Hindlimb muscle (tissue), 1 donor: Measurements from ENCODE around the gene ARAP3. TPM values are rescaled to one million over a fixed set of nuclear protein-coding genes. Genes with fewer than 3 reads are reported as not detected.
A peak's percentile ranks its signal among the peaks of the same experiment; 100 is the strongest.

Experiments used
- DNase-seq: peaks from one replicate; pipeline ENCODE4 v3.0.0-alpha.2; 2013
- polyA plus RNA-seq: library from polyadenylated mRNA; unstranded; fragments of 120-200 nt; gene quantifications from one replicate; pipeline ENCODE4 v1.2.1, GENCODE V29; 2013; ENCODE audit not compliant: insufficient read length

Gene ARAP3
- polyA plus RNA-seq, 1 donor: 13.9 TPM

DNA sequence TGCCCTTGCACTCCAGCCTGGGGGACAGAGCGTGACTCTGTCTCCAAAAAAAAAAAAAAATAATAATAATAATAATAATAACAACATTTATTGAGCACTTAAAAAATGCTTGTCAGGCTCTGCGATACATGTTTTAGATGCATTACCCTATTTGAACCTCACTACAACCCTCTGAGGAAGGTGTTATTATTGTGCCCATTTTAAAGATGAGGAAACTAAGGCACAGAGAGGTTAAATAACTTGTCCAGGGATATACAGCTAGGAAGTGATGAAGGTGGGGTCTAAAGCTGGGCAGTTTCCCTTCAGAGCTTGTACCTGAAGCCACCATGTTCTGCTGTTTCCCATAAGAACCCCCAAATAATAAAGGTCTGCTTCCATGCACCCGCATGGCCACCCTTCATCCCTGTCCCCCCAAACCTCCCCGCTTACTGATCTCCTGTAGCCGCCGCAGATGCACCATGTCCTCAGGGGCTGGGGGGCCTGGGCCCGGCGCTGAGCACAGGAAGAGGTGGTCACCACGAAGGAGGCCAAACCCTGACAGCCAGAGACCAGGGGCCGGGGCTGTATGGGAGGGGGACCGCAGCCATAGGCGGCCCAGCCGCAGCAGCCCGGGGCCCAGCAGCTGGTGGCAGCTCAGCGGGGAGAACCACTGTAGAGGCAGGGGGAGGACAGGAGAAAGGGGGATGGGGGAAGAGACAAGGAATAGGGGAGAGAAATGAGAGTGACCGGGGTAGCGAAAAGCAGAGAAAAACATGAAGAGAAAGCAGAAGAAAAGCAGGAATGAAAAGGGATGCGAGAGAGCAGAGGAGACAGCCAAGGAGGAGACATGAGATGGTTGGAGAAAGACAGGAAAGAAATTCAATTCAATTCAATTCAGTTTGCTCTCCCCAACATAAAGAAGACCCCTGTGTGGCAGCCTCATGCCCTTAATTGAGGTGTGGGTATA lies 15.8 kb downstream of the ARAP3 start:
- no peak for DNase-seq

DNA sequence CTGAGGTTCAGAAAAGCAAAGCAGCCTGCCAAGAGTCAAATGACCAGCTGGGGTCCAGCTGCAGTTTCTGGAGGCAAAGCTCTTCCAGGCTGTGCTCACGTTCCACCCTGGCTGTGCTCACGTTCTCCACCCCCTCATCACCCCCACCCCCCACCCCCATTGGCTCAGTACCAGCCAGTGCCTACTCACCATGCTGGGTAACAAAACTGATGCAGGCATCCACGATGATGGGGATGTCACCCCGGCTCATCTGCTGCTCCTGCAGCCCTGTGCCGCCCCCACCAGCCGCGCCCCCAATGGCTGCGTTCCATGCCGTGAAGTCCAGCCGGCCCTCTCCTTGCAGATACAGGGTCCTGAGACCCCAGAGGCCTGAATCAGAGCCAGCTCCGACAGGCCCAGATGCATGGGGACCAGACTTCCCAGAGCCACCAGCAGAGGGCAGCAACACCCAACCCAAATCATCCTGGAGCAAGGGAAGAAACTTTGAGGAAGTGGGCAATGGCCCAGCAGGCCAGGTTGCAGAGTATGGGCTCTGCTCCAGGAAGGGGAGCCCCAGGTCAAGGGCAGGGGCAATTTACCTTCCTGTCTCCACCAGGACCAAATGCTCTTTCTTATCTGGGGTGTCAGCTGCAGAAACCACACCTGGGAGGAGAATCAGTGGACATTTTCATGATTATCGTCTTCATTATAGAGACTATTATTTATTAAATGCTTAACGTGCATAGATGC lies 17.1 kb downstream of the ARAP3 start:
- peak; percentile 67 for DNase-seq

DNA sequence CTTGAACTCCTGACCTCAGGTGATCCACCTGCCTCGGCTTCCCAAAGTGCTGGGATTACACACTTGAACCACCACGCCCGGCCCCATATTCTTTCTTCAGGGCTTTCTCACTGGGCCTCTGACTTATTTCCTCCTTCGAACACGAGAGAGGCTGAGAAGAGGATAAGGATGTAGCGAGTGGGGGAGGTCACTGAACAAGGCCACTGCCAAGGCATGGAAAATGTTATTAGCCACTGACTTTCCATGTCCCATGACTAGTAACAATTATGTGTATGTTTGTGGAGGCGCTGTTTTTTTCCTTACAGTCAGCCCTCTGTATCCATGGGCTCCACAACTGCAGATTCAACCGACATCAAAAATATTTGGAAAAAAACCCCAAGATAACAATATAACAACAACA lies 18.5 kb downstream of the ARAP3 start:
- no peak for DNase-seq

DNA sequence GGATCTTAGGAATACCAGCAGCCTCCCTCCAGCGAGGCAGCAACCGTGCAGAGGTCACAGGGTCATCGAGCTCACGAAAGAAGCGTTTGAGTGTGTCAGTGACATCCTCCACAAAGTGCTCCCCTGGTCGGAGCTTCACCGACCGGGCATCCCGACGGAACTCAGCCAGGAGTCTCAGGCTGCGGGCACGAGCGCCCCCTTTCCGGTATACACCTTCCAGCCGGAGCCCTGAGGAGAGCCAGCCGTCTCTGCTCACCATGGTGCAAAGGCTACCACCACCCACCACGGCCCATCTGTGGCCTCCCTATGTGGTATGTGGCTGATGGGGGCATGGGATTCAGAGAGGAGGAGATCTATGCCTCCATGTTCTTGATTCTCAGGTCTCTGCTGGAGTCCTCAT lies 20.0 kb downstream of the ARAP3 start:
- DNase-seq: no peak

DNA sequence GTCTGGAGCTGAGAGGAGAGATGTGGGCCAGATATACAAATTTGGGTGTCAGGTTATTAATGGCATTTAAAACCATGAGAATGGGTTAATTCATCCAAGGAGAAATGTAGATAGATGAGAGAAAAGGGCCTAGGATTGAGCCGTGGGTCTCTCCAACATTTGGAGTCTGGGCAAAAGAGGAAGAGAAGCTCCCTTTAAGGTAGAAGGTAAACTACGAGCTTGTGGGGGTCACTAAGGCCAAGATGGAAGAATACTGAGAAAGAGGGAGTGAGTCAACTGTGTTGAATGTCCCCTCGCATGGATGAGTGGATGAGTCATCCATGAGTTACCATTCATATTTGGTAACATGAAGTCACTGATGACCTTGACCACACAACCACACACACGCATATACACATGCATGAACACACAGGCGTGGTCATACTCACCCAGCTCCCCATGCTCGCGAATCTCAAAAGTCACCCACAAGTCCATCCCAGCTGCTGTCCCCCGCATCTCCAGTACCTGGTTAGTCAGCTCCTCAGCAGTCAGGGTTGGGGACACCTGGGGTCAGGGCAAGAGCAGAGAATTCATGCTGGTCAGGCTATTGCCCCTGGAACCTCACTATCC lies 24.0 kb downstream of the ARAP3 start:
- no peak for DNase-seq

DNA sequence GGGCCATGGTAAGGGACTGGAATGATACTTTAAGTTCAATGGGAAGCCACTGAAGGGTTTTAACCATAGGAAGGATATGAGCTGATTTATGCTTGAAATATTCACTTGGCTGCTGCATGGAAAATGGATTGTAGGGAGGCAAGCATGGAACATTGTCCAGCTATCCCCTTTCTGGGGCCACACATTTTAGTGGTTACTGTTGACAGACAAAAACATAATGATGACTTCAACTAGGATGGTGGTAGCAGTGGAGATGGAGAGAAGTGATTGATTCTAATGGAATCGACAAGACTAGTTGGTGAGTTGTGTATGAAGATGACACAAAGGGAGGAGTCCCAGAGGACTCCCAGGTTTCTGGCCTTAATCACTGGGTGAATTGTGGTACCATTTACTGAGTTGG lies 24.6 kb downstream of the ARAP3 start:
- DNase-seq: no peak

DNA sequence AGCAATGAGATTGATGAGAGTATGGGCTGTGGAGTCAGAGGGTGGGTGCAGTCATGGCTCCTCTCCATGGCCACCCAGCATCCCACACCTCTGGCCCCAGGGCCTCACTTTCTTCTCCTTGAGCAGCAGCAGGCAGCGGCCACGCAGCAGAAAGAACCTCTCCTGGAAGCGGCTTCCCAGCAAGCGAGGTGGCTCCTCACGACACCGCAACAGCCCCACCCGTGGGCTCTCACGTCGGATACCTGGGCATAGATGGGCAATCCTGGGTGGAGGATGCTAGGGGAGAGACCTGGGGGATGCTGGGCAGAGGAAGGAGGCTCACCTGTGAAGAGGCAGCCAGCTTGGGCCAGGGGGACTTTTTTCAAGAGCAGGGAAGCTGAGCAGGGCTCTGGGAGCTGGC lies 25.6 kb downstream of the ARAP3 start:
- DNase-seq: no peak

DNA sequence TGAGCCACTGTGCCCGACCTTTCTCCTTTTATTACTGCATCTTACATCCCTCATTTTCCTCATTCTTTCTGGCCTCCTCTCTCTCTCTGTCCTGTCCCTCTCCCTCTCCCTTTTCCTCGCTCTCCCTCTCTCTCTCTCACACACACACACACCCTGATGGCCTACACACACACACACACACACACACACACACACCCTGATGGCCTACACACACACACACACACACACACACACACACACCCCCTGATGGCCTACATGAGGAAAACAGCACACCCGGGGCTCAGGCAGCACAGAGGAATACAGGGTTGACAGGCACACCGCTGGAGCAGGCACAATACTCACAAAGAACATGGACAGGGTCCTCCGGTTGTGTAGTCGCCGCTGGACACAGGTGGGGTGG lies 27.0 kb downstream of the ARAP3 start:
- DNase-seq: no peak

DNA sequence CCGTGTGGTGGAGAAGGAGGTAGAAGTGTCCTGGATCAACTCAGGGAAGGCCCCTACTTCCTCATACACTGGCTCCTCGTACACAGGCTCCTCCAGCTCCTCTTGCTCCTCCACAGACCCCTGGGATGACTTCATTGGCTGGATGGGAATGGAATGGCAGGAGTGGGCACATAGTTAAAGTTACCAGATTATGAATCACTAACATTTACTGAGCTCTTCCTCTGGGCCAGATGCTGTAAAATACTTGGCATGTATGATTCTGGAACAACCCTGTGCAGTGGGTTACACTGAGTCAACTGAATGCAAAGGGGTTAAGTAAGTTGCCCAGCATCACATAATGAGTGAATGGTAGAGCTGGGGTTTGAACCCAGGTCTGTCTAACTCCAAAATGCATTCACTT lies 27.7 kb downstream of the ARAP3 start:
- no peak for DNase-seq

DNA sequence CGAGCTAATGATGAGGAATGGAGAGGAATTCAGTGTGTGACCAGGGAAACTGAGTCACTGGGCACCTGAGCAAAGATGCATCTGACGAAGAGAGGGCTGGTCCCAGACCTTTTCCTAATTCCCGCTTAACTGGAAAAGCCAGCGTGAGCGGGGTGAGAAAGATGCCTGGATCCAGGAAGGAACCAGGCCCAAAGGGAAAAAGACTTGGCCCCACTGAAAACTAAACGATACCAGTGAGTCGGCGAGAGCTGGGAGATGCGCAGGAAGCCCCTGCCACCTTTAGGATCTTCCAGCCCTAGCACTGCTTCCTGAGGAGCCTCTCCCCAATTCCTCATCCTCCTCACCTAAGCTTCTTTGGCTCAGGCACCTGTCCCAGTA lies 30.3 kb downstream of the ARAP3 start:
- no peak for DNase-seq

DNA sequence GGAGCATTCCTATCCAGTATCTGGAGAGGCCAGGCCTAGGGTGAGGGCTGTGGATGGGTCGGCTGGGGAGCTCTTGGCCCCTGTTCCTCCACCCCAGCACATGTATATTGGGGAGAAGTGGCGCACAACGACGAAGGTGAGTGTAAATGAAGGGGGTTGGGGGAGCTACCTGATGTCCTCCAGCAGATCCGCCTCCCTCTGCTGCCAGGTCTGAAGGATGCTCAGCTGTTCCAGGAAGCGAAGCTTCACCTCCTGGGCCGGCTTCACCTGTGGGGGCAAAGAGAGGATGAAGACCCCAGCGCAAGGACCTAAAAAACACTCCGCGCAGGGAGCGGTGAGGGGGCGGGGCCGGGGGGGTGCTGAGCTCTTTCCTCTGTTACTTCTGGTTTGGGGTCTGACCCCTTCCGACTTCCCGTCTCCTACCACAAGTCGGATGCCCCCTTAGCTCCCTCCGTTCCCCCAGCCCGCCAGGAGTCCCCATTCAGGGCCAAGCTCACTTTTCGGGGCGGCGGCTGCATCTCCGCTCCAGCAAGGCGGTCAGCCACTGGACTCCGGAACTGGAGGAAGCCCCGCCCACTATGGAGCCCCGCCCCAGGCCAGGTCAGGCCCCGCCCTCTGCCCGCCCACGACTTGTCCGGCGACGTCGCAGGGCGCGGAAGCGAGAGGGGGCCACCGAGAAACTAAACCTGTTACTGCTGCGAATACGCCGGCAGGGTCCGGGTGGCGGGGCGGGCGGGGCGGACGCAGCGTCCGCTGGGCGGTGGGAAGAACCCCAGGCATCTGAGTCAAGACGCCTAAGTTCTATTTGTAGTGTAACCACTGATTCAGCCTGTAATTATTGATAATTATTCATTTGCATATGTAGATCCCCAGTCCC lies 30.9 kb downstream of the ARAP3 start, which contains the start of gene FCHSD1:
FCHSD1 (minus strand) TSS at position 568 of the 877 bp plus-strand sequence; CDS start at position 518, 50 bp downstream.
- peak; percentile 74 for DNase-seq

DNA sequence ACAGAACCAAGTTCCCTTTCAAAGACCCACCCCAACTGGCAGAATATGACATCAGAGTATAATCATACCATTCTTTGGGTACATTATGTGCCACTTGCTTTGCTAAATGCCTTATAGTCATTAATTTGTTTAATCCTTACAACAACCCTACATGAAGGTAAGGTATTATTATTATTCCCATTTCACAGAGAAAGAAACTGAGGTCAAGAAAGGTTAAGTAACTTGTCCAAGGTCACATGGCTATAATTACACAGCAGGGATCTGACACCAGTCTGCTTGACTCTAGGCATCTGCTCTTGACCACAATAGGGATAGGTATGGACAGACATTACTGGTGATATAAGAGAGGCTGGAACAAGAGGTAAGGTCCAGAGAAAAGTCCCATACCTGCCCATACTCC lies 32.1 kb downstream of the ARAP3 start:
- no peak for DNase-seq

DNA sequence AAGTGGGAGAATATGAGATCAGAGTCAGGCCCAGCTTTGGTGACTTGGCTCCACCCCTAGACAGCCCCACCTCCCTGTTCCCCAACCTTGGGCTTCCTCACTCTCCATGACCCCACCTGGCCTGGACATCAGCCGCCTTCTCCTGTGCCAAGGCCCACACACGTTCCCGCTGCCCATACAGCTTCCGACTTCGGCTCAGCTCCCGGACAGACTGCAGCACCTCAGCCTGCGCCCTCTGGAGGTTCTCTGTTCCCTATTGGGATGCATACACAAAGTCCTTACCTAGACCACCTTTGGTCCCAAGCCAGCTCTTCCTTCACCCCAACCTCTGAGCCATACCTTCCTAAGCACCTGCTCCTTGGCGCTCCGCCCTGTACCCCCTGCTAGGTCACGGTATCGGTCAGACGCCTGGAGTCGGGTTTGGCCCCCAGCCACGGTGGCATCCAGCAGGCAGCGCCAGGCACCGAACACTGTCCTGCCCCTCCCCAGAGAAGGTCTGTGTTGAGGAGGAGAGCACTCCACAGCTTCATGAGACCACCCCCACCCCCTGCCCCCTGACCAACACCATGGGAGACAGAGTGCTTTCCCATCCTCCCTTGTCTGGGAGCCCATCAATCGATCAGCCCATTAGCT lies 32.9 kb downstream of the ARAP3 start:
- DNase-seq: no peak

DNA sequence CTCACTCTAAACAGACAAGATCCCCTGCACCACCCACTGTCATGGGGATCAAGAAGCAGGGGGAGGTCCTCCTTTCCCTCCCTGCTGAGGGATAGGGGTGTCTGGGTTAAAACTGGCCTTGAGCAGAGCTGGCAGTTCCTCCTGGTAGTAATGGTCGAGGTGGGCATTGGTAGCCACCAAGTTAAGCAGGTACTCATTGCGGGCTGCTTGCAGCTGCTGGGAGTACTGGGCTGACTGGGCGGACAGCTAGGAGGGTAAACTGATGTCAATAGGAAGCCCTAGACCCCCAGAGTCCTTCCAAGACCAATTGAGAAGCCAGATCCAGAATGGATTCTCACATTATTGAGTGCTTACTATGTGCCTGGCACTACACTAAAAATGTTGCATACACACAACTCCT lies 34.2 kb downstream of the ARAP3 start:
- no peak for DNase-seq

DNA sequence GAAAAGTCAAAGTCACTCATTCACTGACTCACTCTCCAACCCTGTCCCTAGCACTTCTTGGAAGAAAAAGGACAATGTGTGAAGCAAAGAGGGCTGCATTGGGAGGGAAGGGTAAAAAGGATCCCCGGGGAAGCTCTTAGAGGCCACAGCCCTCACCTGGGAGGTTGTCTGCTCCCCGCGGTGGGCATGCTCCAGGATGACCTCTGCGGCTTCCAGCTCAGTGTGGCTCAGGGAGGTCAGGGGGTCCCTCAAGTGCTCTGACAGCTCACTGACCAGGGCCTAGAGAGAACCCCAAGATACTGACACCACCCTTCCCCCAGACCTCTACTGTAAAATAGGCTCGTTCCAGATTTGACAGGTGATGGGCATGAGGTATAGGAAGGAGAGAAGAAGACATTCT lies 34.8 kb downstream of the ARAP3 start:
- no peak for DNase-seq

DNA sequence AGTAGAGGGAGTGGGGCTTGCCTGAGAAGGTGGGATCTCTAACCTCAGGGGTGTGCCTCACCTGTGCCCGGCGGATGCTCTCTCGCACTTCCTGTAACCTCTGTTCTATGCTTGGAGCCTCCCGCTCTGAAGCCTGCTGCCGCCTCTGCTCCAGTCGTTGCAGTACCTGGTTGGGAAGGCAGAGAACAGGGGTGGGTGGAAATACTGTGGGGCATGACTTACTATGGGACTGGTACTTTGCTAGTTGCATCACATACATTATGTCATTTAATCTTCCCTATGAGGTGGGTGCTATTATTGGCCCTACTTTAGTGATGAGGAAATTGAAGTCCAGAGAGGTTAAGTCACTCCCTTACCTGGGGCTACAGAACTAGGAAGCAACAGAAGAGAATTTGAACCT lies 36.0 kb downstream of the ARAP3 start:
- no peak for DNase-seq

DNA sequence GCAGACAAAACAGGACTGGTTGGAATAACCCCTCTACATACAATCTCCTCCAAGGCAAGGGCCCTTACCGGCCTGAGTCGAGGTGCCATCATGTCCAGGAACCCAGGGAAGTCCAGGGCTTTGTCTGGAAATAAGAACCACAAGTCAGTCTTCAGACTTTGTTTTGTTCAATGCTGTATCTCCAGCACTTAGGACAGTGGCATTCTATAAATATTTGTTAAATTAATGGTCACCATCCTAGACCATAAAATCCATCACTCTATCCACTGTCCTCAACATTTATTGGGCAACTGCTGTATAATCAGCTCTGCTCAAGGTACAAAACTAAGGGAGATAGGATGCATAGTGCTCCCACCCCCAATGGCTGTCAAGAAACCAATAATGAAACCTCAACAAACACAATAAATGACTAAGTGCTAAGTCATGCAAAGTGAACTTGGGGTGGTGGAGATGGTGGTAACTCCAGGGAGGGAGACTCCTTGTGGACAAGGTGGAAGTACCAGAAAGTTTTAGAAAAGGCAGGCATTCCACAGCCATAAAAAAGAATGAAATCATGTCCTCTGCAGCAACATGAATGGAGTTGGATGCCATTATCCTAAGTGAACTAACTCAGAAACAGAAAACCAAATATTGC lies 40.3 kb downstream of the ARAP3 start:
- DNase-seq: no peak

DNA sequence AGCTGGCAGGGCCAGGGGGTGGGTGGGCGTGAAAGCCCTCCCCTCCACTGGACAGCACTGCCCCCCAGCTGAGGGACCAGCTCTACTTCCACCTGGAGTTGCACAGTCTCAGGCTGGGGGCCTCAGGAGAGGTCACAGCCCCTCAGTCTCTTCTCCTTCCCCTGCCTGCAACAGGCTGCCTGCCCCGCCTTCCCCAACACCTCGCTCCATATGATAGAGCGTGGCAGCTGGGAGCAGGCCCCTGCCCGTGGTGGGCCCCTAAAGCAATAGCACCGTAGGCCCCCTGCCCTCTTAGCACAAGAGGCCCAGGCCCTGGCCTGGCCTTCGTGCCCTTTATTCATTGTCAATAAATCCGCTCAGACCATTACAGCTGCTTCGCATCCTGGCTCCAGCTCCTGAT lies 41.3 kb downstream of the ARAP3 start:
- no peak for DNase-seq

DNA sequence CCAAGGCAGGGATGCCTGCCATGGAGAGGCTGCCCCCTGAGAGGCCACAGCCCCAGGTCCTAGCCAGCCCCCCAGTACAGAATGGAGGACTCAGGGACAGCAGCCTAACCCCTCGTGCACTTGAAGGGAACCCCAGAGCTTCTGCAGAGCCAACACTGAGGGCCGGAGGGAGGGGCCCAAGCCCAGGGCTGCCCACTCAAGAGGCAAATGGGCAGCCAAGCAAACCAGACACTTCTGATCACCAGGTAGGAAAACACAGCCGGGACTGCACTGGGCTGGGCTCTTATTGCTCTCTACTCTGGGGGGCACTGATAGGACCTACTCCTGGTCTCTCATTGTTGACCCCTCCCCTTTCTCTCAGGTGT lies 42.0 kb downstream of the ARAP3 start:
- no peak for DNase-seq

DNA sequence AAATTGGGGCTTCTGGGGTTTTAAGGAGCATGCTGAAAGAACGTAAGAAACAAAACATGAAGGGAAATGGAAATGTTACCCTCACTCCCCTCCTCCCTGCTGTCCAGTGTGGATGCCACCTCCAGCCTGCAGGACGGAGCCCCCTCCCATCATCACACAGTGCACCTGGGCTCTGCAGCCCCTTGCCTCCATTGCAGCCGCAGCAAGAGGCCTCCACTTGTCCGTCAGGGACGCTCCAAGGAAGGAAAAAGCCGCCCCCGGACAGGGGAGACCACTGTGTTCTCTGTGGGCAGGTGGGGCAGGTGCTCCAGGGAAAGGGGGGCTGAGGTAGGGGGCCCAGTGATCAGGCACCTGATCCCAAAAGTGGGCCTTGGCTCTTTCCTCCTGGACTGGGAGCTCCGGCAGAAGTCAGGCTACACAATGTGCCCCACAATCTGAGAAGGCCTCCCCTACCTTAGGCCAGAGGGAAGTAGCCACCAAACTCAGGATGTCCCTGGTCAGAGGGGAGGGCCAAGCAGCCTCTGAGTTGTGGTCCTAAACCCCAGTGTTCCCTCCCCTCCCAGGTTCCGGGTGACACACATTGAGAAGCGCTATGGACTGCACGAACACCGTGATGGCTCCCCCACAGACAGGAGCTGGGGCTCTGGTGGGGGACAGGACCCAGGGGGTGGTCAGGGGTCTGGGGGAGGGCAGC lies 42.5 kb downstream of the ARAP3 start:
- no peak for DNase-seq

DNA sequence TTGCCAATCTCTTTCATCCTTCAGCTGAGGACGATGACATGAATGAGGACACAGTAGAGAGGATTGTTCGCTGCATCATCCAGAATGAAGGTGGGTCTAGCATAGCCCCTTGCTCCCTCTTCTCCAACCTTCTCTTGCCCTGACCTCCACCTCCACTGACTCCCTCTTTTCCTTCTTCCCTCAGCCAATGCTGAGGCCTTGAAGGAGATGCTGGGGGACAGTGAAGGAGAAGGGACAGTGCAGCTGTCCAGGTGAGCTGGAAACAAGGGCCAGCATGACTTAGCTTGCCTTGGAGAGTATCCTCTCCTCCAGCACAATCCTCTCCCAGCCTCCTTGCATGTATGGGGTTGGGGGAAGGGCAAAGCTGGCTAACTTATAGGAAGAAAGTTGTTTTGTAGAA lies 43.3 kb downstream of the ARAP3 start:
- DNase-seq: no peak
